ENCODE data around the gene LGMN.

LGMN gene

GRCh38 chr14:92676403-92677086 is 71.9 kb downstream of the LGMN start (continued):
- TF ChIP-seq OVOL3 (tag by site-specific recombination; IDR thresholded peaks at IDR 0.05) (no peak), AEBP2 (tag by site-specific recombination; IDR thresholded peaks at IDR 0.05; ENCODE audit: borderline replicate concordance) (no peak), ZNF658 (tag by site-specific recombination; IDR thresholded peaks at IDR 0.05) (no peak), ZNF350 (tag by site-specific recombination; IDR thresholded peaks at IDR 0.05) (no peak)

GRCh38 chr14:92675976-92676375 is 72.5 kb downstream of the LGMN start:
- no peaks in the 10 kb centered on the region for H3K4me1 ChIP-seq (ENCODE audit: control insufficient read depth, insufficient read depth, low read length)

DNA sequence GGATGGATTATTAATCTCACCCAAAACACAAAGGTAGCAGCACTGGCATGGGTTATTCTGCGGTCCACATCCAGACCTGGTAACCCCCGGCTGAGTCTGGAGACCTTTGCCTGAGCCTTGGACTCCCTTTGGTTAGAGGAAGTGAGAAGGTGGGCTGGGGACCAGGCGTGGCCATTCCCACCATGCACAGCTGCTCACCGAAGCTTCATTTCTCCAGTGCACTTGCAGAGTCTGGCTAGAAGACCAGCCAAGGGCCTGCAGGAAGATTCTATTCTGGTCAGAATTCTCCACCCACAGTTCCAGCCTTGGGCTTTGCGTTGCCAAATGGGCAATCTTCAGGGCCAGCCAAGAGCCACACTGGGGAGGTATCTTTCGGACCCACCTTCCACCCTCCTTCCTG is 73.0 kb downstream of the LGMN start:
- ChIA-PET CTCF (interaction anchor here (1.0 to 1.5 kb wide), 2 partner anchors 11 to 15 kb away, joined by 3 to 5 read pairs; no protein-coding TSS in a partner anchor), POLR2A (no interaction called here)
- no peaks in the 10 kb centered on the region for H3K4me1 ChIP-seq (ENCODE audit: control insufficient read depth, insufficient read depth, low read length)
- no peaks in the 10 kb centered on the region for H3K9me3 ChIP-seq (ENCODE audit: control insufficient read depth, insufficient read depth, low read depth, low read length)
- no peaks in the 10 kb centered on the region for H3K36me3 ChIP-seq (ENCODE audit: control insufficient read depth in 2 of 2, insufficient read depth in 1 of 2, low read length in 2 of 2)
- no peak overlapping the region for H3K27ac ChIP-seq (ENCODE audit: extremely low read depth, low read depth, low read length)
- no peak overlapping the region for H3K4me3 ChIP-seq (ENCODE audit: low read depth, low read length)
- TF ChIP-seq ZNF391 (tag by site-specific recombination; IDR thresholded peaks at IDR 0.05; ENCODE audit: borderline replicate concordance, low read depth), result no peak
- TF ChIP-seq KLF10 (tag by site-specific recombination; IDR thresholded peaks at IDR 0.05), result no peak
- TF ChIP-seq, protein P1, sequence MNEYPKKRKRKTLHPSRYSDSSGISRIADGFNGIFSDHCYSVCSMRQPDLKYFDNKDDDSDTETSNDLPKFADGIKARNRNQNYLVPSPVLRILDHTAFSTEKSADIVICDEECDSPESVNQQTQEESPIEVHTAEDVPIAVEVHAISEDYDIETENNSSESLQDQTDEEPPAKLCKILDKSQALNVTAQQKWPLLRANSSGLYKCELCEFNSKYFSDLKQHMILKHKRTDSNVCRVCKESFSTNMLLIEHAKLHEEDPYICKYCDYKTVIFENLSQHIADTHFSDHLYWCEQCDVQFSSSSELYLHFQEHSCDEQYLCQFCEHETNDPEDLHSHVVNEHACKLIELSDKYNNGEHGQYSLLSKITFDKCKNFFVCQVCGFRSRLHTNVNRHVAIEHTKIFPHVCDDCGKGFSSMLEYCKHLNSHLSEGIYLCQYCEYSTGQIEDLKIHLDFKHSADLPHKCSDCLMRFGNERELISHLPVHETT (tag by site-specific recombination; IDR thresholded peaks at IDR 0.05), result no peak
- no peak for TF ChIP-seq ZBTB1 (tag by site-specific recombination; IDR thresholded peaks at IDR 0.05)
- no peak for TF ChIP-seq ZNF624 (tag by site-specific recombination; IDR thresholded peaks at IDR 0.05)
- no peak for TF ChIP-seq ZNF707 (tag by site-specific recombination; IDR thresholded peaks at IDR 0.05)
- TF ChIP-seq ZNF174 (tag by site-specific recombination; IDR thresholded peaks at IDR 0.05), result no peak
- TF ChIP-seq MEIS1 (CRISPR knock-in tag; IDR thresholded peaks at IDR 0.05; ENCODE audit: borderline replicate concordance), result no peak
- no peak for TF ChIP-seq KLF1 (tag by site-specific recombination; IDR thresholded peaks at IDR 0.05)
- no peak for TF ChIP-seq ZNF350 (tag by site-specific recombination; IDR thresholded peaks at IDR 0.05)
- no peak for TF ChIP-seq SCRT1 (tag by site-specific recombination; IDR thresholded peaks at IDR 0.05; ENCODE audit: borderline replicate concordance)

More at GRCh38 chr14:92675976-92676375, 72.5 kb downstream of the LGMN start:
- H3K36me3 ChIP-seq (ENCODE audit: control insufficient read depth in 2 of 2, insufficient read depth in 1 of 2, low read length in 2 of 2), result no peaks in the 10 kb centered on the region
- TF ChIP-seq ZNF223 (tag by site-specific recombination; IDR thresholded peaks at IDR 0.05) (no peak), SALL2 (tag by site-specific recombination; IDR thresholded peaks at IDR 0.05; ENCODE audit: borderline replicate concordance) (no peak), ZNF76 (tag by site-specific recombination; IDR thresholded peaks at IDR 0.05; ENCODE audit: borderline replicate concordance, low read depth) (no peak), ZNF214 (tag by site-specific recombination; IDR thresholded peaks at IDR 0.05; ENCODE audit: borderline replicate concordance) (no peak), GLI4 (tag by site-specific recombination; IDR thresholded peaks at IDR 0.05) (no peak), EGR2 (tag by site-specific recombination; IDR thresholded peaks at IDR 0.05; ENCODE audit: low read depth) (no peak), ZNF324 (tag by site-specific recombination; IDR thresholded peaks at IDR 0.05) (no peak), ZSCAN5A (tag by site-specific recombination; IDR thresholded peaks at IDR 0.05) (no peak), ZEB2 (tag by site-specific recombination; IDR thresholded peaks at IDR 0.05) (no peak), GLIS1 (tag by site-specific recombination; IDR thresholded peaks at IDR 0.05) (no peak), ZNF221 (tag by site-specific recombination; IDR thresholded peaks at IDR 0.05; ENCODE audit: borderline replicate concordance) (no peak), ZNF169 (tag by site-specific recombination; IDR thresholded peaks at IDR 0.05) (no peak), ATF2 (tag by site-specific recombination; IDR thresholded peaks at IDR 0.05; ENCODE audit: low read depth) (no peak)
- H3K27ac ChIP-seq (ENCODE audit: extremely low read depth, low read depth, low read length), result no peak overlapping the region
- H3K4me3 ChIP-seq (ENCODE audit: low read depth, low read length), result no peak overlapping the region
- CTCF ChIA-PET, result interaction anchor here (0.6 kb wide), 1 partner anchor 9 kb away, joined by 4 read pairs; no protein-coding TSS in a partner anchor
- POLR2A ChIA-PET, result no interaction called here
- no peaks in the 10 kb centered on the region for H3K9me3 ChIP-seq (ENCODE audit: control insufficient read depth, insufficient read depth, low read depth, low read length)

Measured in HEK293 (cell line).